HEK293T (cell line): ENCODE results near the gene IL1RAPL1.

Experiments
- ARNT ChIP-seq: fragments of 450-650 bp; IDR thresholded peaks from 2 replicates; pipeline ENCODE4 v1.6.1; 2017; ENCODE audit warnings: mild to moderate bottlenecking
- L3MBTL2 ChIP-seq: fragments of 450-650 bp; conservative IDR thresholded peaks from 2 replicates; pipeline ENCODE4 v1.6.1; 2016; ENCODE audit warnings: mild to moderate bottlenecking
- NFRKB ChIP-seq: fragments of 450-650 bp; IDR thresholded peaks from 2 replicates; pipeline ENCODE4 v1.6.1; 2016; ENCODE audit warnings: mild to moderate bottlenecking, moderate library complexity
- SP1 ChIP-seq: fragments of 450-650 bp; IDR thresholded peaks from 2 replicates; pipeline ENCODE4 v1.6.1; 2017
- ZNF384 ChIP-seq: fragments of 450-650 bp; IDR thresholded peaks from 2 replicates; pipeline ENCODE4 v1.6.1; 2016

- no peak for TF ChIP-seq NFRKB
- TF ChIP-seq SP1: no peak
- TF ChIP-seq L3MBTL2: no peak
- TF ChIP-seq ZNF384: no peak
- TF ChIP-seq ARNT: no peak
Measured at GRCh38 chrX:29477878-29478277, 890.6 kb downstream of the IL1RAPL1 start.
